Measurements from ENCODE around the gene LZTS2.

DNA sequence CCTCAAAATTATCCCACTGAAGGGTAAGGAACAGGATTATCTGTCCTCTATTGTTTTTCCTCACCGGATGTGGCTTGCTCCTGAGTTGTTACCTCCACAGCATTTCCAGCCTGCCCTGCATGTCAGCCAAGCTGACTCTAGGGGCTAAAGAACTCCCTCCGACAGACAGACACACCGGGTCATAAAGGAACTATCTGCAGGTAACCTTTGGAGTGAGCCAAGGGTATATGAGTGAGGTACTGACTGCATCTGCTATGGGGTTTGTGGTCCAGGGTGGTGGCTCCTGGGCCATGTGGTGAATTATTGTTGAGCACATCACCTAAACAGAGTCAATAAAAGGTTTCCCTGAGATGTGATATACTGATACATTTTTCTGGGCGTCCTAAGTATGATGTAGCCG lies 55.3 kb downstream of the LZTS2 start:
- TF ChIP-seq, protein P1, sequence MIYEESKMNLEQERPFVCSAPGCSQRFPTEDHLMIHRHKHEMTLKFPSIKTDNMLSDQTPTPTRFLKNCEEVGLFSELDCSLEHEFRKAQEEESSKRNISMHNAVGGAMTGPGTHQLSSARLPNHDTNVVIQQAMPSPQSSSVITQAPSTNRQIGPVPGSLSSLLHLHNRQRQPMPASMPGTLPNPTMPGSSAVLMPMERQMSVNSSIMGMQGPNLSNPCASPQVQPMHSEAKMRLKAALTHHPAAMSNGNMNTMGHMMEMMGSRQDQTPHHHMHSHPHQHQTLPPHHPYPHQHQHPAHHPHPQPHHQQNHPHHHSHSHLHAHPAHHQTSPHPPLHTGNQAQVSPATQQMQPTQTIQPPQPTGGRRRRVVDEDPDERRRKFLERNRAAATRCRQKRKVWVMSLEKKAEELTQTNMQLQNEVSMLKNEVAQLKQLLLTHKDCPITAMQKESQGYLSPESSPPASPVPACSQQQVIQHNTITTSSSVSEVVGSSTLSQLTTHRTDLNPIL (CRISPR knock-in tag; IDR thresholded peaks at IDR 0.05; ENCODE audit: low read depth): no peak
- TF ChIP-seq RARB (CRISPR knock-in tag; IDR thresholded peaks at IDR 0.05): no peak
- no peak for TF ChIP-seq TOX (CRISPR knock-in tag; IDR thresholded peaks at IDR 0.05; ENCODE audit: borderline replicate concordance)
- TF ChIP-seq PPARA (CRISPR knock-in tag; IDR thresholded peaks at IDR 0.05; ENCODE audit: borderline replicate concordance): no peak
- no peak for TF ChIP-seq ZNF8 (CRISPR knock-in tag; IDR thresholded peaks at IDR 0.05)
- no peak for TF ChIP-seq ZNF565 (CRISPR knock-in tag; conservative IDR thresholded peaks at IDR 0.05; ENCODE audit: low read depth)
- TF ChIP-seq CSDC2 (CRISPR knock-in tag; IDR thresholded peaks at IDR 0.05): no peak
- TF ChIP-seq ZFP3 (CRISPR knock-in tag; IDR thresholded peaks at IDR 0.05): no peak
- TF ChIP-seq, protein P2, sequence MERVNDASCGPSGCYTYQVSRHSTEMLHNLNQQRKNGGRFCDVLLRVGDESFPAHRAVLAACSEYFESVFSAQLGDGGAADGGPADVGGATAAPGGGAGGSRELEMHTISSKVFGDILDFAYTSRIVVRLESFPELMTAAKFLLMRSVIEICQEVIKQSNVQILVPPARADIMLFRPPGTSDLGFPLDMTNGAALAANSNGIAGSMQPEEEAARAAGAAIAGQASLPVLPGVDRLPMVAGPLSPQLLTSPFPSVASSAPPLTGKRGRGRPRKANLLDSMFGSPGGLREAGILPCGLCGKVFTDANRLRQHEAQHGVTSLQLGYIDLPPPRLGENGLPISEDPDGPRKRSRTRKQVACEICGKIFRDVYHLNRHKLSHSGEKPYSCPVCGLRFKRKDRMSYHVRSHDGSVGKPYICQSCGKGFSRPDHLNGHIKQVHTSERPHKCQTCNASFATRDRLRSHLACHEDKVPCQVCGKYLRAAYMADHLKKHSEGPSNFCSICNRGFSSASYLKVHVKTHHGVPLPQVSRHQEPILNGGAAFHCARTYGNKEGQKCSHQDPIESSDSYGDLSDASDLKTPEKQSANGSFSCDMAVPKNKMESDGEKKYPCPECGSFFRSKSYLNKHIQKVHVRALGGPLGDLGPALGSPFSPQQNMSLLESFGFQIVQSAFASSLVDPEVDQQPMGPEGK (CRISPR knock-in tag; IDR thresholded peaks at IDR 0.05; ENCODE audit: borderline replicate concordance): no peak
- TF ChIP-seq ARNTL (CRISPR knock-in tag; IDR thresholded peaks at IDR 0.05; ENCODE audit: borderline replicate concordance, low read depth): no peak

Measured in SK-N-SH treated with all-trans-retinoic acid at 6 μM for 48 hours (cell line).